ENCODE data around the gene PCDHB16.

GRCh38 chr5:141149812-141150211 lies 32.4 kb upstream of the PCDHB16 start, which contains the start of gene PCDHB6:
- no peak for TF ChIP-seq CTCF (IDR thresholded peaks at IDR 0.05)
- TF ChIP-seq POLR2A (IDR thresholded peaks at IDR 0.05) = no peak
- no peak for TF ChIP-seq EP300 (IDR thresholded peaks at IDR 0.05)
- no peak for TF ChIP-seq POLR2AphosphoS5 (IDR thresholded peaks at IDR 0.05)

Measured in sigmoid colon (tissue), 4 donors.